Endothelial cell of umbilical vein (primary cell): Measurements from ENCODE around the gene GRM7.

Source experiments
- EZH2 ChIP-seq: IDR thresholded peaks from 2 replicates; pipeline ENCODE4 v1.6.1; 2012; ENCODE audit warnings: borderline replicate concordance, low read depth, mild to moderate bottlenecking, moderate library complexity, low read length, inconsistent platforms; ENCODE audit not compliant: severe bottlenecking
- MAX ChIP-seq: IDR thresholded peaks from 2 replicates; pipeline ENCODE4 v1.6.1; 2011; ENCODE audit not compliant: insufficient read depth, insufficient read length
- POLR2AphosphoS5 ChIP-seq: IDR thresholded peaks from 2 replicates; pipeline ENCODE4 v1.6.1; 2012; ENCODE audit warnings: low read depth, mild to moderate bottlenecking, control low read depth, low read length, moderate library complexity; ENCODE audit not compliant: insufficient read depth

GRCh38 chr3:6928064-6928463, 67.1 kb downstream of the GRM7 start:
- no peak for TF ChIP-seq EZH2
- TF ChIP-seq POLR2AphosphoS5 = no peak
- TF ChIP-seq MAX = no peak
